Sigmoid colon (tissue), 7 donors: Measurements from ENCODE around the gene BHLHE41. TPM values are rescaled to one million over a fixed set of nuclear protein-coding genes. Genes with fewer than 3 reads are reported as not detected.
A peak's percentile ranks its signal among the peaks of the same experiment; 100 is the strongest.

Experiments used
- DNase-seq: peaks from one replicate; pipeline ENCODE4 v3.0.0-alpha.2; 2019
- H3K27ac ChIP-seq, 4 donors: fragments of 200-600 bp; sonication (generic); one replicate each; pipeline ENCODE4 v1.5.1; 2016 to 2019; ENCODE audit warnings: mild to moderate bottlenecking in 1 of 4
- H3K27me3 ChIP-seq, 3 donors: fragments of 200-600 bp; sonication (generic); one replicate each; pipeline ENCODE4 v1.5.1; 2019; ENCODE audit warnings: mild to moderate bottlenecking in 1 of 3
- H3K36me3 ChIP-seq, 4 donors: fragments of 200-600 bp; sonication (generic); one replicate each; pipeline ENCODE4 v1.5.1; 2016 to 2019
- H3K4me1 ChIP-seq, 4 donors: fragments of 200-600 bp; sonication (generic); one replicate each; pipeline ENCODE4 v1.5.1; 2017 to 2019
- H3K4me3 ChIP-seq, 4 donors: fragments of 200-600 bp; sonication (generic); one replicate each; pipeline ENCODE4 v1.5.1; 2017 to 2019; ENCODE audit warnings: mild to moderate bottlenecking in 2 of 4, moderate library complexity in 1 of 4
- H3K9me3 ChIP-seq, 4 donors: fragments of 200-600 bp in 3 of 4; sonication (generic) in 3 of 4; one replicate each; pipeline versions ENCODE4 v1.5.1 to v1.6.1; 2013 to 2019
- EP300 ChIP-seq, 4 donors: sonication (generic); formaldehyde crosslinking; IDR thresholded peaks; one replicate each; pipeline ENCODE4 v1.6.1; 2017; ENCODE audit warnings: antibody characterized with exemption in 4 of 4
- POLR2A ChIP-seq, 2 donors: fragments of 450-650 bp; IDR thresholded peaks; one replicate each; pipeline ENCODE4 v1.6.1; 2016; ENCODE audit warnings: antibody characterized with exemption in 2 of 2, mild to moderate bottlenecking in 2 of 2, moderate library complexity in 2 of 2
- POLR2AphosphoS5 ChIP-seq, 4 donors: sonication (generic); formaldehyde crosslinking; IDR thresholded peaks; one replicate each; pipeline ENCODE4 v1.6.1; 2017; ENCODE audit warnings: antibody characterized with exemption in 4 of 4
- WGBS, 2 donors: extraction: QIAGEN DNeasy Blood & Tissue Kit; methylation state at CpG; one replicate each; pipeline ENCODE4 v1.1.7; 2013; 5-methylcytosine and 5-hydroxymethylcytosine counted together
- intact Hi-C: fragments of 100-400 bp; cut with DNase I; formaldehyde crosslinking; loops from one replicate; pipeline ENCODE4 v1.15.1; 2023
- polyA plus RNA-seq, 3 donors: library from polyadenylated mRNA; stranded (reverse); fragments of 200-250 nt; gene quantifications; one replicate each; pipeline ENCODE4 v1.2.3, GENCODE V29; 2013
- total RNA-seq, 4 donors: library from RNA; depleted of rRNA; stranded (reverse); fragments of >200 nt; gene quantifications; one replicate each; pipeline ENCODE4 v1.1.0, GENCODE V29; 2016
- TF ChIP-seq, protein P1 (sequence below), 4 experiments: fragments of 450-650 bp in 3 of 4; fragments of 200-600 bp in 1 of 4; IDR thresholded peaks; one replicate each; pipeline ENCODE4 v1.5.1; 2016 to 2019; ENCODE audit warnings: antibody characterized with exemption in 4 of 4, mild to moderate bottlenecking in 3 of 4, moderate library complexity in 2 of 4
- donor health status: healthy with polysubstance abuse.
- donor health status: Bipolar disorder and iron deficiency.
- donor health status: healthy.

The BHLHE41 gene
- total and polyA plus RNA-seq, 7 donors, result 3.9 to 12.6 (median 6.2) TPM

DNA sequence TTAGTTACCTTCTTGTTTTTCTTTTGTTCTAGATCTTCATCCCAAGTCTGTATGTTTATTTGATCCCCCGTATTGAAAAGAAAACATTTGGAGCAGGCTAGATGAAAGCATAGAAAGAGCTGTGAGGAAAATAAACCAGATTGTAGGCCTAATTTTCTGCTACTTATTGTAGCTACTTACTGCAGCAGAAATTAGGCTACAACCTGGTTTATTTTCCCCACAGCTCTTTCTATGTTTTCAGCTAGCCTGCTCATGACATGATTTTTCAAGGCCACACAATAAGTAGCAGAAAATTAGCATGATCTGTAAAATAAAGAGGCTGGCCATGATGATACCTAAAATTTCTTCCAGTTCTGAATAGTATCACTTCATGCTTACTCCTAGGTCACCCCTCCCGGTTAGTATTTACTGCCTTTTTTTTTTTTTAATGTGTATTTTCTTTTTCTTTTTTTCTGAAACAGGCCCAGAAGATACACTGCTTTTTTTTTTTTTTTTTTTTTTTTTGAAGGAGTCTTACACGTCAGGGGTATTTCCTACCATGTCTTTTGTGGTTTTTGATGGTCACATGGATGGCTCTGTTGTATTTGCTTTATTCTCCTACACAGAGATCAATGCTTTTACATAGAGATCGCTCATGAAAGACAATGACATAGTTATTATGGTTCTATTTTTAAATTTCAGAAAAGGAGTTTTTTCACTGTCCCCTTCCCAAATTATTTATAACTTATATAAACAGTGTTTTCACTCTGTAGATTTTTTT is 32.3 kb downstream of the BHLHE41 start:
- Histone ChIP-seq H3K4me1 (peaks cover 0 to 3% (median 0%) of the 10 kb centered on the region in 4 donors), H3K9me3 (no peaks in the 10 kb centered on the region), H3K4me3 (no peak overlapping the region), H3K27me3 (no peaks in the 10 kb centered on the region), H3K36me3 (no peaks in the 10 kb centered on the region), H3K27ac (no peak overlapping the region)
- DNase-seq, result no peak
- TF ChIP-seq EP300 (IDR thresholded peaks at IDR 0.05) (no peak), POLR2AphosphoS5 (IDR thresholded peaks at IDR 0.05) (no peak), POLR2A (IDR thresholded peaks at IDR 0.05) (no peak)
- TF ChIP-seq, protein P1, sequence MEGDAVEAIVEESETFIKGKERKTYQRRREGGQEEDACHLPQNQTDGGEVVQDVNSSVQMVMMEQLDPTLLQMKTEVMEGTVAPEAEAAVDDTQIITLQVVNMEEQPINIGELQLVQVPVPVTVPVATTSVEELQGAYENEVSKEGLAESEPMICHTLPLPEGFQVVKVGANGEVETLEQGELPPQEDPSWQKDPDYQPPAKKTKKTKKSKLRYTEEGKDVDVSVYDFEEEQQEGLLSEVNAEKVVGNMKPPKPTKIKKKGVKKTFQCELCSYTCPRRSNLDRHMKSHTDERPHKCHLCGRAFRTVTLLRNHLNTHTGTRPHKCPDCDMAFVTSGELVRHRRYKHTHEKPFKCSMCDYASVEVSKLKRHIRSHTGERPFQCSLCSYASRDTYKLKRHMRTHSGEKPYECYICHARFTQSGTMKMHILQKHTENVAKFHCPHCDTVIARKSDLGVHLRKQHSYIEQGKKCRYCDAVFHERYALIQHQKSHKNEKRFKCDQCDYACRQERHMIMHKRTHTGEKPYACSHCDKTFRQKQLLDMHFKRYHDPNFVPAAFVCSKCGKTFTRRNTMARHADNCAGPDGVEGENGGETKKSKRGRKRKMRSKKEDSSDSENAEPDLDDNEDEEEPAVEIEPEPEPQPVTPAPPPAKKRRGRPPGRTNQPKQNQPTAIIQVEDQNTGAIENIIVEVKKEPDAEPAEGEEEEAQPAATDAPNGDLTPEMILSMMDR (IDR thresholded peaks at IDR 0.05), result no peak
- WGBS, 2 donors, result 78 to 81% methylated on average over 4 of the region's 4 CpGs
- intact Hi-C loops, result loop anchor here (5.0 kb wide), 1 partner anchor 655 kb away; no protein-coding TSS in a partner anchor

DNA sequence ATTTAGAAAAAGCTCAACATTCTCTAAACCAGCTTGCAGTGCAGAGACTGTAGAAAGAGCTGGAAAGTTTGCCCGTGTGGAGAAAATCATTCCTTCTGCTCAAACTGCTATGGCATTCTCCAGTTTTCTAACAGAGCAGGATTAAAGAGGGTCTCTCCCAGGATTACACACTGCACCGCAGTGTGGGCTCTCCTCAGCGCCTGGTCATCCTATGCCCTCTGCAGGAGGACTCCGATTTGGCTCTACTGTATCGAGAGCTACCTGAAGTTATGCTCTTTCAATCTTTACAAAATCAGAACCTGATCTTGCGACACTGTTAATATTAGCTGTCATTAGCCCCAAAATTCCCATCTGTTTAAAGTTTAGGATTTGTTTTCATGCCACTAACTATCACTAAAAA is 33.0 kb downstream of the BHLHE41 start:
- no peak overlapping the region for H3K4me3 ChIP-seq
- TF ChIP-seq EP300 (IDR thresholded peaks at IDR 0.05) (no peak), POLR2AphosphoS5 (IDR thresholded peaks at IDR 0.05) (no peak), POLR2A (IDR thresholded peaks at IDR 0.05) (no peak)
- TF ChIP-seq, protein P1 (IDR thresholded peaks at IDR 0.05), result peak in 1 of 4 experiments; percentile 18
- H3K4me1 ChIP-seq, result no peaks in the 10 kb centered on the region
- no peaks in the 10 kb centered on the region for H3K36me3 ChIP-seq
- no peaks in the 10 kb centered on the region for H3K27me3 ChIP-seq
- DNase-seq, result no peak
- no peak overlapping the region for H3K27ac ChIP-seq
- H3K9me3 ChIP-seq, result no peaks in the 10 kb centered on the region
- WGBS, 2 donors, result 90 to 94% methylated on average over 6 of the region's 6 CpGs
- intact Hi-C loops, result loop anchor here (5.0 kb wide), 1 partner anchor 655 kb away; no protein-coding TSS in a partner anchor

DNA sequence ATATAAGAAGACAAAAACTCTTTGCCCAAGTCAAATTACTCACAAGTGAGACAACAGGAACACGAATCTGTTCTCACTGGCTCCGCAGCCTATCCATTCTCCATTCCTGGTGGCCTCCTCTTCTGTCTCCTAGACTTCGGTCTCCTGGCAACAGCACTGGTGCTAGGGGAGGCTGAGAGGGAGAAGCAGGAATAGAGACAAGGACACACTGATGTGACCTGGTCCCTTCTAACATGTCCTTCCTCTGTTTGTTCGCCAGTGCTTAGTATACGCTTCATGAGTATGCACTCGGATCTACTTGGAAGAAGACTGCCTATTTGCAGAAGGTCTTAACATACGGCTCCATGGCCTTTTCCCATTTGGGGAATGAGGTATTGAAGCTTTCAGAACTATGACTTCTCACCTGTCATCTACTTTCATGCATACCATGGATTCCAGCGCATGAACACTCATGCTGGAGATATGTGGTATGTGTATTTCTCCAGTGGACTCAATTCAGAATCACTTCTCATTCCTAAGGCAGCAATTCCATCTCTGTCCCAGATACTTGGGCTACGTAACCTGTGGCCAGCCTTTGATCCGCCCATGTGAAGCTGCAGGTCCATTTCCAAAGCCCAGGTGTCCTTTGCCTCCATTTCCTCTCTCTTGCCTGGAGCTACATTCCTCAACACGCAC is 33.9 kb downstream of the BHLHE41 start:
- Histone ChIP-seq H3K4me1 (no peaks in the 10 kb centered on the region), H3K27ac (no peak overlapping the region), H3K36me3 (no peaks in the 10 kb centered on the region), H3K9me3 (no peaks in the 10 kb centered on the region), H3K27me3 (no peaks in the 10 kb centered on the region), H3K4me3 (no peak overlapping the region)
- TF ChIP-seq, protein P1 (IDR thresholded peaks at IDR 0.05), result no peak
- no peak for TF ChIP-seq POLR2AphosphoS5 (IDR thresholded peaks at IDR 0.05)
- 85 to 87% methylated on average over 11 of the region's 11 CpGs for WGBS, 2 donors
- DNase-seq, result no peak
- intact Hi-C loops, result loop anchor here (5.0 kb wide), 1 partner anchor 654 kb away; no protein-coding TSS in a partner anchor

DNA sequence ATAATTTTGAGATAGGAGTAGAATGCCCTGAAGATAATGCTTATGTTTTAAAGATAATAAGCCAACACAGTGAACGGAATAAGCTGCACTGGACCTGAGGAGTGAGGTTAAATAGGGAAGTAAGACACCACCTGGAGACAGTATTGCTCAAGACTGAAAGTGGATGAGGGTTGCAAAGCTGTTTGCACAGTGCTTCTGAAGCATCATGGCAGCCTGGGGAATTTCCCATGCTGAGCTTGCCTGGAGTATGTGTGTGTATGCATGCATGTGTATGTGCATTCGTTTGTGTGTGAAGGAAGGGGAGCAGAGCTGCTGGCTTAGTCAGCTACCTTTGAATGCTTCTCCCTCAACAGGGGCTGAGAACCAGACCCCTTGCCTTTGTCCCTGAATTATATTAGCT is 35.8 kb downstream of the BHLHE41 start:
- DNase-seq, result no peak
- Histone ChIP-seq H3K27me3 (no peaks in the 10 kb centered on the region), H3K4me3 (no peak overlapping the region), H3K36me3 (no peaks in the 10 kb centered on the region), H3K27ac (no peak overlapping the region), H3K4me1 (no peaks in the 10 kb centered on the region), H3K9me3 (no peaks in the 10 kb centered on the region)
- intact Hi-C loops, result no loop called here
- TF ChIP-seq, protein P1 (IDR thresholded peaks at IDR 0.05), result no peak
- 39 to 45% methylated on average over 2 of the region's 2 CpGs for WGBS, 2 donors
